B cell (primary cell): Measurements from ENCODE around the gene PKNOX2. TPM values are rescaled to one million over a fixed set of nuclear protein-coding genes. Genes with fewer than 3 reads are reported as not detected.

ENCODE experiments used
- ATAC-seq: fragments of 200-7000 bp; cut with Tn5 transposase; one replicate; pipeline ENCODE4 v1.10.0; 2021; ENCODE audit warnings: low read depth, mild to moderate bottlenecking, moderate number of reproducible peaks, moderate library complexity
- CTCF ChIA-PET: fragments of 350-600 bp; sonication (Branson Sonifier 250); formaldehyde crosslinking; loops from one replicate; lab custom pipeline; 2021; ENCODE audit warnings: antibody characterized with exemption, inconsistent platforms; lab: Charles Lee
- POLR2A ChIA-PET: fragments of 350-600 bp; sonication (Branson Sonifier 250); formaldehyde crosslinking; loops from one replicate; lab custom pipeline; 2021; ENCODE audit warnings: antibody characterized with exemption; lab: Charles Lee
- DNase-seq: peaks from one replicate; pipeline ENCODE4 v3.0.0; 2013
- H2AFZ ChIP-seq: 2 replicates; pipeline ENCODE4 v1.6.1; 2012; ENCODE audit warnings: mild to moderate bottlenecking, low read depth, low read length; ENCODE audit not compliant: insufficient read depth, poor library complexity, severe bottlenecking
- H3K27ac ChIP-seq, 2 donors: 1 replicate in 1 of 2; 2 replicates in 1 of 2; pipeline ENCODE4 v1.5.1; 2012 to 2013; ENCODE audit warnings: low read length in 2 of 2, mild to moderate bottlenecking in 2 of 2, moderate library complexity in 1 of 2
- H3K27me3 ChIP-seq, 4 experiments: fragments of 200-600 bp in 1 of 4; sonication (generic) in 1 of 4; replicated peaks in 1 of 4; 1 replicate in 2 of 4; 2 replicates in 2 of 4; pipeline versions ENCODE4 v1.6.1 to v1.7.0; 2013 to 2016; ENCODE audit warnings: low read length in 3 of 4, mild to moderate bottlenecking in 2 of 4, mixed read lengths in 1 of 4, moderate library complexity in 1 of 4; ENCODE audit not compliant: insufficient read depth in 4 of 4, control insufficient read depth in 3 of 4; ENCODE audit errors: control extremely low read depth in 1 of 4
- H3K36me3 ChIP-seq, 2 experiments: replicated peaks in 1 of 2; 1 replicate in 1 of 2; 2 replicates in 1 of 2; pipeline versions ENCODE4 v1.6.1 to v1.7.1; 2013; ENCODE audit warnings: low read length in 1 of 2; ENCODE audit not compliant: insufficient read depth in 2 of 2, control insufficient read depth in 1 of 2; ENCODE audit errors: control extremely low read depth in 1 of 2, extremely low read depth in 1 of 2
- H3K4me1 ChIP-seq, 2 donors: fragments of 200-600 bp in 1 of 2; sonication (generic) in 1 of 2; 1 replicate in 1 of 2; 2 replicates in 1 of 2; pipeline versions ENCODE4 v1.5.1 to v1.6.1; 2013 to 2017; ENCODE audit warnings: low read length in 2 of 2; ENCODE audit not compliant: control insufficient read depth in 2 of 2, insufficient read depth in 2 of 2
- H3K4me2 ChIP-seq: replicated peaks from 2 replicates; pipeline ENCODE3; 2012; ENCODE audit warnings: mild to moderate bottlenecking, low read depth, low read length; ENCODE audit not compliant: poor library complexity, severe bottlenecking
- H3K4me3 ChIP-seq, 5 experiments: fragments of 200-600 bp in 1 of 5; sonication (generic) in 1 of 5; 1 replicate in 3 of 5; 2 replicates in 2 of 5; pipeline versions ENCODE4 v1.5.1 to v1.7.0; 2011 to 2016; ENCODE audit warnings: low read length in 4 of 5, mild to moderate bottlenecking in 4 of 5, low read depth in 2 of 5, control low read depth in 1 of 5, moderate library complexity in 1 of 5; ENCODE audit not compliant: insufficient read depth in 1 of 5; ENCODE audit errors: control extremely low read depth in 1 of 5, extremely low read depth in 1 of 5
- H3K79me2 ChIP-seq: fragments of 200-600 bp; sonication (generic); one replicate; pipeline ENCODE4 v1.6.0; 2016; ENCODE audit warnings: low read length; ENCODE audit not compliant: control insufficient read depth, insufficient read depth
- H3K9ac ChIP-seq: fragments of 200-600 bp; sonication (generic); 2 replicates; pipeline ENCODE4 v1.6.1; 2017; ENCODE audit warnings: mild to moderate bottlenecking, low read length, moderate library complexity
- H3K9me3 ChIP-seq, 3 donors: one replicate each; pipeline versions ENCODE4 v1.6.1 to v1.7.1; 2013; ENCODE audit warnings: low read length in 2 of 3; ENCODE audit not compliant: control insufficient read depth in 2 of 3, insufficient read depth in 1 of 3; ENCODE audit errors: control extremely low read depth in 1 of 3
- H4K20me1 ChIP-seq: 2 replicates; pipeline ENCODE4 v1.6.0; 2012; ENCODE audit warnings: mild to moderate bottlenecking, low read length; ENCODE audit not compliant: insufficient read depth, control insufficient read depth, poor library complexity, severe bottlenecking
- H3K27ac Mint-ChIP-seq: one replicate; pipeline ENCODE4 v1.8.0; 2021; ENCODE audit warnings: mixed read lengths
- H3K27me3 Mint-ChIP-seq: one replicate; pipeline ENCODE4 v1.8.0; 2021; ENCODE audit warnings: mixed read lengths
- H3K4me1 Mint-ChIP-seq: one replicate; pipeline ENCODE4 v1.8.0; 2021; ENCODE audit warnings: mixed read lengths
- H3K4me3 Mint-ChIP-seq: one replicate; pipeline ENCODE4 v1.8.0; 2021; ENCODE audit warnings: mixed read lengths
- H3K9me3 Mint-ChIP-seq: one replicate; pipeline ENCODE4 v1.8.0; 2022; ENCODE audit warnings: mixed read lengths; ENCODE audit not compliant: insufficient read depth
- EZH2 ChIP-seq: IDR thresholded peaks from 2 replicates; pipeline ENCODE4 v1.6.1; 2012; ENCODE audit warnings: borderline replicate concordance, low read depth, mild to moderate bottlenecking, moderate library complexity, low read length; ENCODE audit not compliant: insufficient read depth, poor library complexity, severe bottlenecking
- WGBS: methylation state at CpG from one replicate; pipeline ENCODE4 v1.1.5; 2013; ENCODE audit warnings: missing lambda C conversion rate; ENCODE audit not compliant: insufficient coverage; 5-methylcytosine and 5-hydroxymethylcytosine counted together
- intact Hi-C: fragments of 100-400 bp; cut with micrococcal nuclease; formaldehyde crosslinking; loops from one replicate; pipeline ENCODE4 v1.10.0; 2022
- polyA plus RNA-seq: library from polyadenylated mRNA; depleted of rRNA; stranded (reverse); fragments of >200 nt; gene quantifications from 2 replicates; pipeline ENCODE4 v1.2.3, GENCODE V29; 2012
- total RNA-seq, 2 donors: library from RNA; stranded (reverse); fragments of 120-200 nt in 1 of 2; gene quantifications; 1 replicate in 1 of 2; 2 replicates in 1 of 2; pipeline versions ENCODE4 v1.2.3 to v1.2.4, GENCODE V29; 2013 to 2022
- TF ChIP-seq, protein P1 (sequence below): fragments of 200-600 bp; IDR thresholded peaks from one replicate; pipeline ENCODE4 v1.8.0; 2022; ENCODE audit warnings: antibody characterized with exemption, mild to moderate bottlenecking

Gene PKNOX2
- total and polyA plus RNA-seq, 2 donors (not counting 1 experiment from before 2014, with no cell fraction given) = not detected

DNA sequence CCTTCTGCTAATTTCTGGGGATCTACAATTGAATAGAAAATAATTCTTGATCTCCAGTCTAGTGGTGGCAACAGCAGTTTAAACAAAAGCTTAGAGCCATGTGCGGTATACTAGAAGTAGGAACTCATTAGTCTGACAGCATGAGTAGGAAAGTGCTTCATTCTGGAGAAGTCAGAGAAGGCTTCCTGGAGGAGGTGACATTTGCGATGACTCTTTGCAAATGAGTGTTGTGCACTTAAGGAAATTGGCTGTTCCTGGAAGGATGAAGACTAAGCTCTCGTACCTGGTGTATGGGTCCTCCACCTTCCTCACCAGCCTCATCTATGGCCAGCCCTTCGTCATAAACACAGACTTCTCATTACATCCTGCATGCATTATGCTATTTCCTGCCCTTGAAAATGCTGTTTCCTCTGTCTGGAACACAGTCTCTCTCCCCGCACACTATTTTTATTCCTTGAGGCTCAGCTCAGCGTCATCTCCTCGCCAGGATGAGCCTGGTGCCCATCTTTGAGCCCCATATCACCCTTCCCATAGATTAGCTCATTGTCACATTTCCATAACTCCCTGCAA, 132.9 kb downstream of the PKNOX2 start:
- no peak for TF ChIP-seq EZH2
- TF ChIP-seq, protein P1, sequence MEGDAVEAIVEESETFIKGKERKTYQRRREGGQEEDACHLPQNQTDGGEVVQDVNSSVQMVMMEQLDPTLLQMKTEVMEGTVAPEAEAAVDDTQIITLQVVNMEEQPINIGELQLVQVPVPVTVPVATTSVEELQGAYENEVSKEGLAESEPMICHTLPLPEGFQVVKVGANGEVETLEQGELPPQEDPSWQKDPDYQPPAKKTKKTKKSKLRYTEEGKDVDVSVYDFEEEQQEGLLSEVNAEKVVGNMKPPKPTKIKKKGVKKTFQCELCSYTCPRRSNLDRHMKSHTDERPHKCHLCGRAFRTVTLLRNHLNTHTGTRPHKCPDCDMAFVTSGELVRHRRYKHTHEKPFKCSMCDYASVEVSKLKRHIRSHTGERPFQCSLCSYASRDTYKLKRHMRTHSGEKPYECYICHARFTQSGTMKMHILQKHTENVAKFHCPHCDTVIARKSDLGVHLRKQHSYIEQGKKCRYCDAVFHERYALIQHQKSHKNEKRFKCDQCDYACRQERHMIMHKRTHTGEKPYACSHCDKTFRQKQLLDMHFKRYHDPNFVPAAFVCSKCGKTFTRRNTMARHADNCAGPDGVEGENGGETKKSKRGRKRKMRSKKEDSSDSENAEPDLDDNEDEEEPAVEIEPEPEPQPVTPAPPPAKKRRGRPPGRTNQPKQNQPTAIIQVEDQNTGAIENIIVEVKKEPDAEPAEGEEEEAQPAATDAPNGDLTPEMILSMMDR = no peak
- H3K27ac Mint-ChIP-seq = no peak overlapping the region

GRCh38 chr11:125299061-125299615, 134.6 kb downstream of the PKNOX2 start:
- Mint-ChIP-seq H3K27ac (no peak overlapping the region), H3K27me3 (peaks cover 12% of the 10 kb centered on the region), H3K4me3 (no peak overlapping the region), H3K4me1 (no peaks in the 10 kb centered on the region), H3K9me3 (no peaks in the 10 kb centered on the region)
- intact Hi-C loops = no loop called here
- ATAC-seq (no peak), DNase-seq (no peak)
- ChIA-PET POLR2A (no interaction called here), CTCF (no interaction called here)
- no peak overlapping the region for H3K4me3 ChIP-seq
- no peaks in the 10 kb centered on the region for H3K79me2 ChIP-seq
- 74% methylated on average over 5 of the region's 8 CpGs for WGBS
- H3K4me2 ChIP-seq = no peak overlapping the region
- peaks cover 0 to 4% (median 0%) of the 10 kb centered on the region in 3 donors for H3K9me3 ChIP-seq
- TF ChIP-seq, protein P1 = no peak
- TF ChIP-seq EZH2 = no peak
- H3K36me3 ChIP-seq = no peaks in the 10 kb centered on the region
- no peaks in the 10 kb centered on the region for H3K27me3 ChIP-seq
- no peaks in the 10 kb centered on the region for H4K20me1 ChIP-seq
- H2AFZ ChIP-seq = no peak overlapping the region
- no peak overlapping the region for H3K27ac ChIP-seq
- no peak overlapping the region for H3K9ac ChIP-seq
- no peaks in the 10 kb centered on the region for H3K4me1 ChIP-seq

More for the DNA sequence above, 132.9 kb downstream of the PKNOX2 start:
- no peaks in the 10 kb centered on the region for H3K4me1 ChIP-seq
- DNase-seq = no peak
- Mint-ChIP-seq H3K4me1 (no peaks in the 10 kb centered on the region), H3K27me3 (peaks cover 17% of the 10 kb centered on the region), H3K4me3 (no peak overlapping the region), H3K9me3 (no peaks in the 10 kb centered on the region)
- 37% methylated on average over 5 of the region's 7 CpGs for WGBS
- POLR2A ChIA-PET = no interaction called here
- H4K20me1 ChIP-seq = no peaks in the 10 kb centered on the region
- H3K79me2 ChIP-seq = no peaks in the 10 kb centered on the region
- no peak overlapping the region for H3K9ac ChIP-seq
- CTCF ChIA-PET = no interaction called here
- intact Hi-C loops = no loop called here
- no peak overlapping the region for H3K4me3 ChIP-seq
- no peaks in the 10 kb centered on the region for H3K27me3 ChIP-seq
- H3K36me3 ChIP-seq = no peaks in the 10 kb centered on the region
- no peak overlapping the region for H3K4me2 ChIP-seq
- no peak overlapping the region for H3K27ac ChIP-seq
- H2AFZ ChIP-seq = no peak overlapping the region
- ATAC-seq = no peak
- H3K9me3 ChIP-seq = peaks cover 0 to 4% (median 0%) of the 10 kb centered on the region in 3 donors
